Effector memory CD8-positive, alpha-beta T cell (primary cell): ENCODE data around the gene SERP2.
"Not testable (repeated sequence)": the region's sequence is repeated elsewhere in the genome, so short reads cannot be mapped to it uniquely, and the experiment has no call there.

Experiments
- ATAC-seq: fragments of 150-1000 bp; cut with Tn5 transposase; replicated peaks from 2 replicates; pipeline ENCODE4 v1.10.0; 2021; ENCODE audit warnings: mild to moderate bottlenecking, moderate library complexity
- DNase-seq, 3 experiments: peaks; one replicate each; pipeline ENCODE4 v3.0.0; 2021
- H3K27ac Mint-ChIP-seq, 2 donors: one replicate each; pipeline ENCODE4 v1.8.0; 2022; ENCODE audit warnings: mild to moderate bottlenecking in 2 of 2, mixed read lengths in 2 of 2, moderate library complexity in 2 of 2
- H3K27me3 Mint-ChIP-seq, 2 donors: one replicate each; pipeline ENCODE4 v1.8.0; 2022; ENCODE audit warnings: mixed read lengths in 2 of 2
- H3K36me3 Mint-ChIP-seq: one replicate; pipeline ENCODE4 v1.8.0; 2022; ENCODE audit warnings: mild to moderate bottlenecking, moderate library complexity, mixed read lengths; ENCODE audit not compliant: insufficient read depth
- H3K4me1 Mint-ChIP-seq, 2 donors: one replicate each; pipeline ENCODE4 v1.8.0; 2022; ENCODE audit warnings: low read depth in 2 of 2, mixed read lengths in 2 of 2
- H3K4me3 Mint-ChIP-seq, 2 donors: one replicate each; pipeline ENCODE4 v1.8.0; 2022; ENCODE audit warnings: mild to moderate bottlenecking in 2 of 2, mixed read lengths in 2 of 2, moderate library complexity in 2 of 2
- H3K9me3 Mint-ChIP-seq, 2 donors: one replicate each; pipeline ENCODE4 v1.8.0; 2022; ENCODE audit warnings: mixed read lengths in 2 of 2
- total RNA-seq, 9 experiments: gene quantifications; one replicate each; lab custom pipeline; 2026; lab: John Stamatoyannopoulos, UW

Gene SERP2
- total RNA-seq = 0 to 1.3 (median 0.06) reads per million in 9 experiments

- H3K27me3 Mint-ChIP-seq = peaks cover 19 to 41% of the 10 kb centered on the region in 2 donors
- no peak within 1 kb of the TSS for H3K27ac Mint-ChIP-seq
- no peaks in the 10 kb centered on the region for H3K9me3 Mint-ChIP-seq
- peak; percentile 52 for ATAC-seq
- no peak for DNase-seq
- H3K4me1 Mint-ChIP-seq = peaks cover 0 to 4% of the 10 kb centered on the region in 2 donors
- no peaks in the 10 kb centered on the region for H3K36me3 Mint-ChIP-seq
- peak within 1 kb of the TSS; percentile 49 to 69 for H3K4me3 Mint-ChIP-seq
Measured at GRCh38 chr13:44373601-44374347, at the start of gene SERP2. Gene SERP2, plus strand, starts transcription at chr13:44373824. Its CDS starts 202 bp downstream, at chr13:44374026.

DNA sequence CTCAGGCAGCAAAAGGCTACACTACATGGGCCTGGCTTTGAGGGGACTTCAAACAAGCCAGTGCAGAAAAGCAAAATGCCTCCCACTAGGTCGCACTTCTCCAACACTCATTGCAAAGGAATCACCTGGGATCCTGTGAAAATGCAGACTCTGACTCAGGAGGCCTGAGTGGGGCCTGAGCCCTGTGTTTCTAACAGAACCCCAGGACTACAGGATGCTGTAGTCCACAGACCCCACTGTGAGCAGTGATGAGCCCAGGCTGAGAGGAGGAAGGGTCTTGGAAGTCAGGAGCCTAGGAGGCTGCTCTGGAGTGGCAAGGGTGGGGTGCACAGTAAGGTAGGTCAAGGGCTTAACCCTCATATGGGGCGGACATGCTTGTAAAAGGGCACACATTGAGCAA, 46.7 kb upstream of the SERP2 start:
- Mint-ChIP-seq H3K27me3 (peaks cover 33 to 56% of the 10 kb centered on the region in 2 donors), H3K27ac (no peak overlapping the region), H3K4me1 (no peaks in the 10 kb centered on the region), H3K4me3 (no peak overlapping the region), H3K36me3 (no peaks in the 10 kb centered on the region), H3K9me3 (peaks cover 0 to 2% of the 10 kb centered on the region in 2 donors)
- DNase-seq = no peak
- ATAC-seq = no peak

GRCh38 chr13:44329041-44329440, 44.6 kb upstream of the SERP2 start:
- not testable (repeated sequence) for H3K4me1 Mint-ChIP-seq, H3K4me3 Mint-ChIP-seq, ATAC-seq, H3K9me3 Mint-ChIP-seq, H3K27ac Mint-ChIP-seq, H3K36me3 Mint-ChIP-seq, DNase-seq
- peaks cover 33 to 62% of the 10 kb centered on the region in 2 donors for H3K27me3 Mint-ChIP-seq

DNA sequence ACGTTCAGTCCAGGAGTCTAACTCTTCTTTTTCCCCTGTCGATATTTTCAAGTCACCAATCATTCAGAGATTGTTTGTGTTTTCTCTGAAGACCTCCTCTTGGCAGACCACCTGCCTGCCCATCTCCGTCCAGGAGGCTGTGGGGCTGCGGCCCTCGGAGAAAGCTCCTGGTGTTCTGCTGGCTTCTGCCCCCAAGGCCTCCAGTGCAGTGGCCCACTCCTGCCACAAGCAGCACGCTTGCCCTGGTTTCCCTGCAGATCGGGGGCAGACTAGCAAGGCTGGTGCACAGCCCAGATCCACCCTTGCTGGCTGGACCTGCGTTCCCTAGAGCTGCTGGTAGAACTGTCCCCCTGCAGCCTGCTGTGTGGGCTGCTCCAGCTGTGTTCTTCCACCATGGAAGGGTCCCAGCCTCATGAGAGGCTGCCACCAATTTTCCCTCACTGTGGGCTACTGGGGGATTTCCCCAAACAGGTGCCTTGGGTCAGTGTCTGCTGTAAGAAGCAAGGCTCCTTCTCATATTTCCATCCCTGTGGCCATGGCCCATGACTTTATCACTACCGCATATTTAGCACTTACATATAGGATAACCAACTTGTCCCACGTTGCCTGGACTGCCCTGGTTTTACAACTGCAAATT, 43.6 kb upstream of the SERP2 start:
- H3K36me3 Mint-ChIP-seq = no peaks in the 10 kb centered on the region
- DNase-seq (no peak), ATAC-seq (no peak)
- H3K27me3 Mint-ChIP-seq = peaks cover 33 to 60% of the 10 kb centered on the region in 2 donors
- no peak overlapping the region for H3K27ac Mint-ChIP-seq
- peaks cover 0 to 2% of the 10 kb centered on the region in 2 donors for H3K9me3 Mint-ChIP-seq
- H3K4me1 Mint-ChIP-seq = no peaks in the 10 kb centered on the region
- no peak overlapping the region for H3K4me3 Mint-ChIP-seq

DNA sequence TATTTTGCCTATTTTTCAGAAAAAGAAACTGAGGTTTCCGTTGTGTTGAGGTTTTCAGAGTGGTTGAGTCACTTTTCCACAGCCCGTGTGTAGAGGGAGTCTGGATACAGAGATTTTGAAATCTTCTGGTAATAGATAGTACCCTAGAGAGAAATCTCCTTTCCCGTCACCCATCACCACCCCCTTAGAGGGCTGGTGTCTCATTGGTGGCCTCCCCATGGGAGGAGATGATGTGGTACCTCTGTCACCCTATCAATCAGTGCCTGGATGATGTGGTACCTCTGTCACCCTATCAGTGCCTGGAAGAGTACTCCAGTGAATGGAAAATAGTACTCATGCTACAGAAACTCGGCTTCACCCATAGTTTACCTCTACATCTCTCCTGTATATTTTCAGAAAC, 42.2 kb upstream of the SERP2 start:
- Mint-ChIP-seq H3K27me3 (peaks cover 33 to 54% of the 10 kb centered on the region in 2 donors), H3K9me3 (peaks cover 0 to 2% of the 10 kb centered on the region in 2 donors), H3K36me3 (no peaks in the 10 kb centered on the region), H3K4me1 (no peaks in the 10 kb centered on the region), H3K27ac (peak overlapping the region in 1 of 2 donors; percentile 70), H3K4me3 (no peak overlapping the region)
- ATAC-seq (no peak), DNase-seq (no peak)

DNA sequence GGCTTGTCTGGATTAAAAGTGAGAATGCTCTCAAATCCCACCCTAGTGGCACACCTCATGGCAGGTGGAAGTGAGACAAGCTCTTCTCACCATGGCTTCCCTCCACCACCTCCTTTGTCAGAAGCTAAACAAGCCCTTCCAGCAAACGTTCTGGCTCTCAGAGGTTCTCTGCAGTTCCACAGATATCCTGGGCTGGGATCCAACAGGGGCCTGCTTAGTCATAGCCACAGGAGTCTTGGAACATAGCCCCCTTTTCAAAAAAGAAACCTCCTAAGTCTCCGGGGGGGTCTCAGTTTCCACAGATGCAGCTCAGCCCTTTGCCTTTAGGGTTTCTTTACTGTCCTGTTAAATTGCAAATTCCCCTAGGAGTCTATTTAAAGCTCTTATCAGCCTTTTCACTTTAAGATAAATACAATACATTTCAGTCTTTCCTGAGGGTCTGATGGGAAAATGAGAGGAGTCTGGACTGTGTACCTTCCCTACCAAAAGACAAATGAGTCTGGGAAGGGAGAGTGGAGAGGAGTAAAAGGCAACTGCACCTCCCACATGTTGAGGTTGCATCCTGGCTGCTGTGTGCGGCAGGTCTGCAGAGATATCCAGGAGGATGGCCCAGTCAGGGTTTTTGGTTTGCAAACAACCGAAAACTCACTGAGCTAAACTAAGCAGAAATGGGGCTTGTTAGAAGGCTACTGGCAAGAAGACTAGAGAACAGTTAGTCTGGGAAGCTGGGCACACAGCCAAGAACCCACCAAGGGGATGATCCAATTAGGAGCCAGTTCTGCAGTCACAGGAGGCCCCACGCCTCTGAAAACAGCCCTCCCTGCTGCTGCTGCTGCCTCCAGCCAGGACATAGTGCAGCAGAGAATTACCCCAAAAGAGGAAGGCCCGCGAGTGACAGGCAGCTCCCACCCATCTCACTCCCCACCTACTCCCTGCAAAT, 41.4 kb upstream of the SERP2 start:
- DNase-seq = no peak
- no peak overlapping the region for H3K27ac Mint-ChIP-seq

GRCh38 chr13:44333950-44334655, 39.5 kb upstream of the SERP2 start:
- H3K27me3 Mint-ChIP-seq = peaks cover 15 to 37% of the 10 kb centered on the region in 2 donors
- no peaks in the 10 kb centered on the region for H3K36me3 Mint-ChIP-seq
- no peaks in the 10 kb centered on the region for H3K9me3 Mint-ChIP-seq
- DNase-seq (no peak), ATAC-seq (no peak)
- no peak overlapping the region for H3K4me3 Mint-ChIP-seq
- no peaks in the 10 kb centered on the region for H3K4me1 Mint-ChIP-seq
- H3K27ac Mint-ChIP-seq = no peak overlapping the region

More for the DNA sequence above, 41.4 kb upstream of the SERP2 start:
- Mint-ChIP-seq H3K4me3 (no peak overlapping the region), H3K36me3 (no peaks in the 10 kb centered on the region), H3K4me1 (no peaks in the 10 kb centered on the region), H3K9me3 (peaks cover 0 to 2% of the 10 kb centered on the region in 2 donors), H3K27me3 (peaks cover 30 to 46% of the 10 kb centered on the region in 2 donors)
- no peak for ATAC-seq

GRCh38 chr13:44334751-44335150, 38.9 kb upstream of the SERP2 start:
- Mint-ChIP-seq H3K9me3 (no peaks in the 10 kb centered on the region), H3K27ac (no peak overlapping the region), H3K4me1 (no peaks in the 10 kb centered on the region), H3K36me3 (no peaks in the 10 kb centered on the region), H3K4me3 (no peak overlapping the region), H3K27me3 (peaks cover 10 to 34% of the 10 kb centered on the region in 2 donors)
- no peak for DNase-seq
- ATAC-seq = no peak

DNA sequence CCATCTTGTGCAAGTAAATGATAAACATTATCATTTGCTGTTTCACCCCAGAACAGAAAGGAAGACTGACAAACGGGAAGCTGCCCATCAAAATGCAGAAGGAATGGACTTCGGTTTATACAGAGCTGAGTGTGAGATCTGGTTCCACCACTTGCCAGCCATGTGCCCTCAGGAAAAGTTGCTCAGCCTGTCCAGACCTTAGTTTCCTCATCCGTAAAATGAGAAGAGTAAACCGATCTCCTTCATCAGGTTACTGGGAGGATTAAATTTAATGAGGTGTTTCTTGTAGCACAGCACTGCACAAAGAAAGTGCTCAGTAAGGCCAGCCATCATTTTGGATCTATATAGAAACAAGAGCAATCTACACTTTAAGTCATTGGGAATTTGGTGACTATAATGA, 36.7 kb upstream of the SERP2 start:
- Mint-ChIP-seq H3K4me1 (no peaks in the 10 kb centered on the region), H3K36me3 (no peaks in the 10 kb centered on the region), H3K9me3 (no peaks in the 10 kb centered on the region), H3K4me3 (no peak overlapping the region), H3K27ac (no peak overlapping the region), H3K27me3 (peaks cover 0 to 13% of the 10 kb centered on the region in 2 donors)
- DNase-seq (no peak), ATAC-seq (no peak)

DNA sequence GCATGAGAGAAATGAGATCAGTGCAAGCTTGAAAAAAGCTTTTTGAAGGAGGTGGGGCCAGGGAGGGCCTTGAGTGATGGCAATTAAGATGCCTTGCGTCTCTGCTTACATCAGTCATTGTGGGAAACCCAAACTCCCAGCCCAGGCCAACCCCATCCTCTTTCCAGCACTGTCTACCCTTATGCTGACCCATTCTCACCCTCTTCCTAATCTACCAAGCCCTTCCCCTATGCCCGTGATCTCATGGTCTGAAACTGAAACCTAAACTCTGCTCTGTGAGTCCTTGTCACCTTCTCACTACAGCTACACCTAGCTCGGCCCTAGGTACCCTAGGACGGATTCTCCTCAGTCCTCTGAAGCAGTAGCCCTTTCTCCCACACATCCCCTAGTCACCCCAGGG, 36.0 kb upstream of the SERP2 start:
- H3K4me1 Mint-ChIP-seq = no peaks in the 10 kb centered on the region
- DNase-seq (no peak), ATAC-seq (no peak)
- no peaks in the 10 kb centered on the region for H3K9me3 Mint-ChIP-seq
- peaks cover 0 to 9% of the 10 kb centered on the region in 2 donors for H3K27me3 Mint-ChIP-seq
- H3K36me3 Mint-ChIP-seq = no peaks in the 10 kb centered on the region
- no peak overlapping the region for H3K27ac Mint-ChIP-seq
- no peak overlapping the region for H3K4me3 Mint-ChIP-seq

GRCh38 chr13:44340508-44340907, 33.1 kb upstream of the SERP2 start:
- ATAC-seq (no peak), DNase-seq (no peak)
- Mint-ChIP-seq H3K4me1 (no peaks in the 10 kb centered on the region), H3K27ac (no peak overlapping the region), H3K4me3 (no peak overlapping the region), H3K9me3 (no peaks in the 10 kb centered on the region), H3K36me3 (no peaks in the 10 kb centered on the region), H3K27me3 (peaks cover 5 to 6% of the 10 kb centered on the region in 2 donors)

- Mint-ChIP-seq H3K27me3 (peaks cover 9 to 11% of the 10 kb centered on the region in 2 donors), H3K27ac (no peak overlapping the region), H3K4me1 (no peaks in the 10 kb centered on the region), H3K36me3 (no peaks in the 10 kb centered on the region), H3K9me3 (no peaks in the 10 kb centered on the region), H3K4me3 (no peak overlapping the region)
- DNase-seq (no peak), ATAC-seq (no peak)
Measured at GRCh38 chr13:44342741-44343140, 30.9 kb upstream of the SERP2 start.

DNA sequence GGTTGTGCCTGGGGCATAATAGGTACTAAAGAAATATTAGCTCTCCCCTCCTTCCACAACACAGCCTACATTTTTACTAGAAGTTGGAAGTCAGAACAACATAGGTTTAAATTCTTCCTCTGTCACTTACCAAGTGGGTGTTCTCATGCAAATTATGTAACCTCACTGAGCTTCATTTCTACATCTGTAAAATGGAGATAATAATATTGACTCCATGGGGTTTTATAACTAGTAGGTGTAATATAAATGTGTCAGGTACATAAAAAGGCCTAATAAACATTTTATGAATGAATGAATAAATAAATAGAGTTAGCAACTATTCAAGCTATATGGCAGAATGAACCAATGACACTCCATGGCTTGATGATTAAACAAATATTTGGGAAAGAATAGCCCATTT, 27.1 kb upstream of the SERP2 start:
- H3K27ac Mint-ChIP-seq = no peak overlapping the region
- no peaks in the 10 kb centered on the region for H3K36me3 Mint-ChIP-seq
- peaks cover 2 to 5% of the 10 kb centered on the region in 2 donors for H3K4me1 Mint-ChIP-seq
- no peak overlapping the region for H3K4me3 Mint-ChIP-seq
- peaks cover 9 to 11% of the 10 kb centered on the region in 2 donors for H3K27me3 Mint-ChIP-seq
- ATAC-seq = no peak
- DNase-seq = no peak
- no peaks in the 10 kb centered on the region for H3K9me3 Mint-ChIP-seq
